Cerebellar nuclear complex (tissue), 1 donor: ENCODE measurements around the gene GOLGA6C.
"Not testable (repeated sequence)": the region's sequence is repeated elsewhere in the genome, so short reads cannot be mapped to it uniquely, and the experiment has no call there.

Experiments used
- DNase-seq, 2 experiments: peaks; one replicate each; lab custom pipeline; 2025; lab: John Stamatoyannopoulos, UW

Gene GOLGA6C

DNA sequence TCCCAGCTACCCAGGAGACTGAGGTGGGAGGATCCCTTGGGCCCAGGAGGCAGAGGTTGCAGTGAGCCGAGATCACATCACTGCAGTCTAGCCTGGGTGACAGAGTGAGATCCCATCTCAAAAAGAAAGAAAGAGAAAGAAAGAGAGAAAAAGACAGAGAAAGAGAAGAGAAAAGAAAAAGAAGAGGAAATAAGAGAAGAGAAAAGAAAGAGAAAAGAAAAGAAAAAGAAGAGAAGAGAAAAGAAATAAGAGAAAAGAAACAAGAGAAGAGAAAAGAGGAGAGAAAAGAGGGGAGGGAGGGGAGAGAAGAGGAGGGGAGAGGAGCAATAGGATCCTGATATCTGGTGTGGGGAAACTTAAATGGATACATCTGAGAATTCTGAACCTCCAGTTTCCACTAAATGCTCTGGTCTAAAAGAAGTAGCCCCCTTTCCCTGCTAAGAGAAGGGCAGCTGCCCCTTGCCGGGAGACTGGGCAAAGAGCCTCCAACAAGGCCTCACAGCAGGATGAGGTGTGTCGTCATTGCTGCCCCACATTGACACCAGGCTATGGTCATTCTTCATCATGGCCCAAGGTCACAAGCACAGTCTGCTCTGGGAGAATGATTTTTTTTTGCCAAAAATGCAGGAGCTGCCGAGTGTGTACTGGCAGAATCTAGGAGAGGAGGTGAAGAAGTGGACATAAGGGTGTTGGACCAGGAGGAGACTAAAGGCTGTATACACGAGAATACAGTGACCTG, 56.6 kb downstream of the GOLGA6C start:
- DNase-seq, result no peak

DNA sequence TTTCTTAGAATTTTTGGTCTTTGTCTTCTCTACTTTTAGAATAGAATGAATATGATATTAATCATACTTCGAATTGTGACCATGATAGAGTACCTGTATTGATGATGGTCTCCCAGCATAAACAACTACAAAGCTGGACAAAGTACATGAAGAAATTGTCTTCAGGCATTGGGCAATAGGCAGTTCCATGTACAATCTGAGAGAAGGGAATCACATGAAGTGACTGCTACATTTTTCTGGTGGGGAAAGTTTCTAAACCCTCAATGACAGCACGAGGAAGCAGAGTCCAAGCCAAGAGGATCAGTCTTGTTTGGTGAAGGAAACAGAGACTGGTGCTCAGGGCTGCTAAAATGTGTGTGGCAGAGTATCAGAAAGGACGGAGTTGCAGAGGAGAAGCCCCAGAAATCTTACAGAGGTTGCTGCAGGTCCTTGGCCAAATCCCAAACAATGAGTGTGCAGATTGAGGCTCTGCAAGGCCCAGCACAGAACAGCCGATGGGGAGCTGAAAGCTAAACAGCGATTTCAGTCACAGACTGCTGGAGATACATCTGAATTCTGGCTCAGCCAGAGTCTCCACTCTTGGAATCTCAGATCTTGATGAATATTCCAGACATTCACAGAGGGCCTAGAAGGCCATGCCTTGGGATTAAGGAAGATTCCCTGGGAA, 61.2 kb downstream of the GOLGA6C start:
- DNase-seq, result not testable (repeated sequence)
